Brain microvascular endothelial cell (primary cell): ENCODE data around the gene FCSK.

ENCODE experiments used
- DNase-seq: peaks from one replicate; pipeline ENCODE4 v3.0.0-alpha.2; 2020
- H3K27ac ChIP-seq: fragments of 250-450 bp; sonication (Bioruptor Pico); 2 replicates; pipeline ENCODE4 v1.5.1; 2020; ENCODE audit warnings: mild to moderate bottlenecking, moderate library complexity
- H3K27me3 ChIP-seq: fragments of 250-450 bp; sonication (Bioruptor Pico); replicated peaks from 2 replicates; pipeline ENCODE4 v1.5.1; 2020; ENCODE audit warnings: mild to moderate bottlenecking
- H3K36me3 ChIP-seq: fragments of 250-450 bp; sonication (Bioruptor Pico); replicated peaks from 2 replicates; pipeline ENCODE4 v1.5.1; 2020; ENCODE audit warnings: mild to moderate bottlenecking
- H3K4me3 ChIP-seq: 2 replicates; pipeline ENCODE4 v1.5.1; 2011; ENCODE audit warnings: low read depth, mild to moderate bottlenecking, control low read depth, low read length, moderate library complexity
- in situ Hi-C: cut with HindIII; loops from 2 replicates; pipeline ENCODE4 v1.10.0; 2017; ENCODE audit warnings: low sequenced_read_pairs, low pct_ligation_motif_present
- TF ChIP-seq, protein P1 (sequence below): IDR thresholded peaks from 2 replicates; pipeline ENCODE4 v1.5.1; 2011; ENCODE audit warnings: low read depth, mild to moderate bottlenecking, moderate library complexity, low read length, control low read depth, inconsistent platforms; ENCODE audit errors: missing control alignments

FCSK gene

DNA sequence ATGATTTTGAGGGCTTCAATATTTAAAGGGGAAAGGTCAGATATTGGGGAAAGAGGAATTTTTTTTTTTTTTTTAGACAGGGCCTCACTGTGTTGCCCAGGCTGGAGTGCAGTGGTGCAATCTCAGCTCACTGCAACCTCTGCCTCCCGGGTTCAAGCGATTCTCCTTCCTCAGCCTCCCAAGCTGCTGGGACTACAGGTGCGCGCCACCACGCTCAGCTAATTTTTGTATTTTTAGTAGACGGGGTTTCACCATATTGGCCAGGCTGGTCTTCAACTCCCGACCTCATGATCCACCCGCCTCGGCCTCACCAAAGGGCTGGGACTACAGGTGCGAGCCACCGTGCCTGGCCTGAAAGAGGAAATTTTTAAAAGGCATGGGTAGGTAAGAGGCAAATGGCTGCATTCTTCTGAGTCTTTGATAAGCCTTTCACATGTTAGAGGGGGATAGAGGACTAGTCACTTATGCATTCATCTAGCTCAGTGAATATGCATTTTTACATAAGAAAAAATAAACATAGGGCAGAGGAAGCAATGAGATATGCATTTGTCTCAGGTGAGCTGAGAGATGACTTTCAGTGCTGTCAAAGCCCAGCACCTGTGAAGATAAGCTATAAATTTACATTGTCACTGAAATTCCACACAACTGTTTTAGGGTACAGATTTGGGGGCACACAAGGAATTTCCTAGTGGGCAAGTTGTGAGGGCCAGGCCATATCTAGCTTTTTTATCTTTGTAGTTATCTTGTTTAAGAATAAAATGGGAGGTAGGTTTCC, 1.1 kb upstream of the FCSK start:
- TF ChIP-seq, protein P1, sequence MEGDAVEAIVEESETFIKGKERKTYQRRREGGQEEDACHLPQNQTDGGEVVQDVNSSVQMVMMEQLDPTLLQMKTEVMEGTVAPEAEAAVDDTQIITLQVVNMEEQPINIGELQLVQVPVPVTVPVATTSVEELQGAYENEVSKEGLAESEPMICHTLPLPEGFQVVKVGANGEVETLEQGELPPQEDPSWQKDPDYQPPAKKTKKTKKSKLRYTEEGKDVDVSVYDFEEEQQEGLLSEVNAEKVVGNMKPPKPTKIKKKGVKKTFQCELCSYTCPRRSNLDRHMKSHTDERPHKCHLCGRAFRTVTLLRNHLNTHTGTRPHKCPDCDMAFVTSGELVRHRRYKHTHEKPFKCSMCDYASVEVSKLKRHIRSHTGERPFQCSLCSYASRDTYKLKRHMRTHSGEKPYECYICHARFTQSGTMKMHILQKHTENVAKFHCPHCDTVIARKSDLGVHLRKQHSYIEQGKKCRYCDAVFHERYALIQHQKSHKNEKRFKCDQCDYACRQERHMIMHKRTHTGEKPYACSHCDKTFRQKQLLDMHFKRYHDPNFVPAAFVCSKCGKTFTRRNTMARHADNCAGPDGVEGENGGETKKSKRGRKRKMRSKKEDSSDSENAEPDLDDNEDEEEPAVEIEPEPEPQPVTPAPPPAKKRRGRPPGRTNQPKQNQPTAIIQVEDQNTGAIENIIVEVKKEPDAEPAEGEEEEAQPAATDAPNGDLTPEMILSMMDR: no peak

DNA sequence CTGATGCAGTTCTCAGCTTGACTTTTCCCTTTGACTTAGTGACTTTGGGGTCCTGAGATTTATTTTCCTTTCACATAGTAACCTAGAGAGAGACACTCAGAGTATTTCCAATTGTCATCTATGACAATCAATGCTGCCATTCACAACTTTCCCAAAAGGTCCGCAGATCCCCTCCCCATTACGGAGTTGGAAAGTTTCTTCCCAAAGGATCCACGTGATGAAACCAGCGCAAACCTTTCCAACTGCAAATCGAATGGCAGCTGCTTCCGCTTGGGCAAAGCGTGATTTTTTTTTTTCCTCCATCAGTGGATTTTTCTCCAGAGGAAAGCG, 538 bp upstream of the FCSK start:
- in situ Hi-C loops: no loop called here
- TF ChIP-seq, protein P1: no peak
- no peaks in the 10 kb centered on the region for H3K36me3 ChIP-seq
- DNase-seq: no peak
- H3K4me3 ChIP-seq: peak overlapping the region; percentile 85
- no peaks in the 10 kb centered on the region for H3K27me3 ChIP-seq
- H3K27ac ChIP-seq: peak overlapping the region; percentile 100

More for the DNA sequence above, 1.1 kb upstream of the FCSK start:
- H3K27me3 ChIP-seq: no peaks in the 10 kb centered on the region
- no peak for DNase-seq
- no peaks in the 10 kb centered on the region for H3K36me3 ChIP-seq
- in situ Hi-C loops: no loop called here
- H3K4me3 ChIP-seq: no peak overlapping the region
- peak overlapping the region; percentile 100 for H3K27ac ChIP-seq

DNA sequence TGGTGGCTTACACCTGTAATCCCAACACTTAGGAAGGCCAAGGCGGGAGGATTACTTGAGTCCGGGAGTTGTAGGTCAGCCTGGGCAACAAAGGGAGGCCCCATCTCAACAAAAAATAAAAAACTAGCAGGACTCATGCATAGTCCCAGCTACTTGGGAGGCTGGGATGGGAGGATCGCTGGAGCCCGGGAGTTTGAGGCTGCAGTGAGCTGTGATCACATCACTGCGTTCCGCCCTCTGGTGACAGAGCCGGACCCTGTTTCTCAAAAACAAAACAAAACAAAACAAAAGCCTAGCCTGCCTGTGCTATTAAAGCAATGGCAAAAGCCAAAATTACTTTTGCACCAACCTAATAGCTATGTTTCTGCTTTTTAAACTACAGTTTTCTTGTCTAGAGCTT, 1.5 kb downstream of the FCSK start:
- in situ Hi-C loops: no loop called here

DNA sequence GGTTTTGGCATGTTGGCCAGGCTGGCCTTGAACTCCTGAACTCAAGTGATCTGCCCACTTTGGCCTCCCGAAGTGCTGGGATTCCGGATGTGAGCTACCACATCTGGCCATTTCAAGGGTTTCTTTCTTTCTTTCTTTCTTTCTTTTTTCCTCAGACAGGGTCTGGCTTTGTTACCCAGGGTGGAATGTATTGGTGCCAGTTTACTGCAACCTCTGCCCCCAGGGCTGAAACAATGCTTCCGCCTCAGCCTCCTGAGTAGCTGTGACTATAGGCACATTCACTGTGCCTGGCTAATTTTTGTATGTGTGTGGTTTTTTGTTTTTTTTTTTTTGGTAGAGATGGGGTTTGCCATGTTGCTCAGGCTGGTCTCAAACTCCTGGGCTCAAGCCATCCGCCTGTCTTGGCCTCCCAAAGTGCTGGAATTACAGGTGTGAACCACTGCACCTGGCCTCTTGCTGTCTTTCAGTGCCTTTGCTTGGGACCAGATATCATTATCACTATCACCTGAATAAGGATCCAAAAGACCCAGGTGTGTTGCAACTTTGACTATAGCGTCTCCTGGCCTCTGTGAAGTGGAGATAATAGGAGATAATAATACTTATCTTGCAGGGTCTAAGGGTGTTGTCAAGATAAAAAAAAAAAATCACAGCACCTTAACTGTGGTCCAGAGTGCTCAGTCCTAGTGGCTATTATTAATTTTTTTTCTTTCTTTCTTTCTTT, 3.2 kb downstream of the FCSK start:
- in situ Hi-C loops: no loop called here
- Histone ChIP-seq H3K27me3 (no peaks in the 10 kb centered on the region), H3K27ac (no peak overlapping the region), H3K36me3 (no peaks in the 10 kb centered on the region), H3K4me3 (no peak overlapping the region)
- DNase-seq: no peak
- TF ChIP-seq, protein P1: no peak

More for the DNA sequence above, 1.5 kb downstream of the FCSK start:
- no peak overlapping the region for H3K4me3 ChIP-seq
- TF ChIP-seq, protein P1: no peak
- H3K36me3 ChIP-seq: no peaks in the 10 kb centered on the region
- DNase-seq: no peak
- no peaks in the 10 kb centered on the region for H3K27me3 ChIP-seq
- no peak overlapping the region for H3K27ac ChIP-seq

DNA sequence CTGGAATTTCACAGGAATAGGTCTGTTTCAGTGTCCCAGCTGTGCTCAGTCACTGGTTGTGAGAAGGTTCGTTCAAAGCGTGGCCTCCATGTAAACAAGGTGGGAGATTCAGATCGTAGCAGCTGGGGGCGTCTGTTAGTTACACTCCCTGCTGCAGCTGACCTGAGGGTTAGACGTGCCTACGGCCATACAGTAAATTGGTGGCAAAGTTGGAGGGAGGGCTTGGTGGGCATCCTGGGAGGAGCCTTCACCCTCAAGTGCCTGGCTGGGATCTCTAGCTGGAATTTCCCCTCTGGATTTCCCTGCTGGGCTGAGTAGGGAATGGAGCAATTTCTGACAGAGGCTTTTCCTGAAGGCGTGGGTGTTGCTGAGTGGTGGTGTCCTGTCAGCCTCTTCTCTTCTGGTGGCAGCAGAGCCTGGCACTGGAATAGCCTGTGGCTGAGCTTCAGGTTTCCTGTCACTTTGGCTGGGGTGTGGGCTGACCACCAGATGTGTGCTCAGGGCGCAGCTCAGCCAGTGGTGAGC, 6.4 kb downstream of the FCSK start:
- in situ Hi-C loops: no loop called here
- TF ChIP-seq, protein P1: no peak
- H3K27ac ChIP-seq: no peak overlapping the region

More for the DNA sequence above, 6.4 kb downstream of the FCSK start:
- Histone ChIP-seq H3K36me3 (peaks cover 3% of the 10 kb centered on the region), H3K4me3 (no peak overlapping the region), H3K27me3 (no peaks in the 10 kb centered on the region)
- no peak for DNase-seq
